ENCODE data around the gene MYL7. TPM values are rescaled to one million over a fixed set of nuclear protein-coding genes. Genes with fewer than 3 reads are reported as not detected.

The MYL7 gene
- total and polyA plus RNA-seq, 9 of the 15 experiments (the other 6 are each of a cell fraction or from before 2014, with no cell fraction given), result not detected

GRCh38 chr7:44123190-44124003, 17.7 kb downstream of the MYL7 start, which contains the start of gene POLD2 (continued):
- TF ChIP-seq E2F1 (CRISPR knock-in tag; IDR thresholded peaks at IDR 0.05), result peak; percentile 94
- TF ChIP-seq CBFB (CRISPR knock-in tag; IDR thresholded peaks at IDR 0.05), result no peak
- no peak for TF ChIP-seq GTF2B (IDR thresholded peaks at IDR 0.05; ENCODE audit: extremely low read depth, insufficient read length)
- TF ChIP-seq ZNF79 (CRISPR knock-in tag; IDR thresholded peaks at IDR 0.05; ENCODE audit: low read depth), result no peak
- no peak for TF ChIP-seq ZBTB8A (IDR thresholded peaks at IDR 0.05; ENCODE audit: partially characterized antibody)
- peak; percentile 72 for TF ChIP-seq GABPB1 (CRISPR knock-in tag; IDR thresholded peaks at IDR 0.05)
- TF ChIP-seq ZNF561 (CRISPR knock-in tag; conservative IDR thresholded peaks at IDR 0.05), result no peak
- no peak for TF ChIP-seq ZNF280A (IDR thresholded peaks at IDR 0.05; ENCODE audit: low read depth, partially characterized antibody)
- TF ChIP-seq IRF9 (tag; IDR thresholded peaks at IDR 0.05), result no peak
- TF ChIP-seq CBX2 (IDR thresholded peaks at IDR 0.05; ENCODE audit: insufficient read depth, low read length, poor library complexity, severe bottlenecking), result no peak
- TF ChIP-seq PHTF2 (CRISPR knock-in tag; IDR thresholded peaks at IDR 0.05), result no peak
- TF ChIP-seq SRSF1 (IDR thresholded peaks at IDR 0.05; ENCODE audit: low read depth, low read length), result 0 out of 2 replicates have a peak, but pooled peaks have one; percentile 58
- peak; percentile 88 to 96 for TF ChIP-seq MNT (conservative IDR thresholded peaks at IDR 0.05)
- no peak for TF ChIP-seq POLR3A (IDR thresholded peaks at IDR 0.05; ENCODE audit: borderline replicate concordance, extremely low read depth, insufficient read depth, insufficient read length)
- TF ChIP-seq ZNF274 (IDR thresholded peaks at IDR 0.05; ENCODE audit: borderline replicate concordance, low read depth, low read length), result no peak
- TF ChIP-seq GABPB2 (CRISPR knock-in tag; conservative IDR thresholded peaks at IDR 0.05), result no peak
- TF ChIP-seq SAFB (IDR thresholded peaks at IDR 0.05; ENCODE audit: borderline replicate concordance, low read depth, low read length), result peak; percentile 61
